Activated T-helper 1 cell treated with anti-CD3 and anti-CD28 coated beads, Interleukin-2, amount 50 U/mL, for 16 hours (primary cell): ENCODE measurements around the gene LAX1.
"Not testable (repeated sequence)": the region's sequence is repeated elsewhere in the genome, so short reads cannot be mapped to it uniquely, and the experiment has no call there.

Experiments
- DNase-seq, 2 donors: peaks; one replicate each; pipeline ENCODE4 v3.0.0-alpha.2; 2020; ENCODE audit warnings: low read depth in 1 of 2, low spot score in 1 of 2

The LAX1 gene, protein sequence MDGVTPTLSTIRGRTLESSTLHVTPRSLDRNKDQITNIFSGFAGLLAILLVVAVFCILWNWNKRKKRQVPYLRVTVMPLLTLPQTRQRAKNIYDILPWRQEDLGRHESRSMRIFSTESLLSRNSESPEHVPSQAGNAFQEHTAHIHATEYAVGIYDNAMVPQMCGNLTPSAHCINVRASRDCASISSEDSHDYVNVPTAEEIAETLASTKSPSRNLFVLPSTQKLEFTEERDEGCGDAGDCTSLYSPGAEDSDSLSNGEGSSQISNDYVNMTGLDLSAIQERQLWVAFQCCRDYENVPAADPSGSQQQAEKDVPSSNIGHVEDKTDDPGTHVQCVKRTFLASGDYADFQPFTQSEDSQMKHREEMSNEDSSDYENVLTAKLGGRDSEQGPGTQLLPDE

DNA sequence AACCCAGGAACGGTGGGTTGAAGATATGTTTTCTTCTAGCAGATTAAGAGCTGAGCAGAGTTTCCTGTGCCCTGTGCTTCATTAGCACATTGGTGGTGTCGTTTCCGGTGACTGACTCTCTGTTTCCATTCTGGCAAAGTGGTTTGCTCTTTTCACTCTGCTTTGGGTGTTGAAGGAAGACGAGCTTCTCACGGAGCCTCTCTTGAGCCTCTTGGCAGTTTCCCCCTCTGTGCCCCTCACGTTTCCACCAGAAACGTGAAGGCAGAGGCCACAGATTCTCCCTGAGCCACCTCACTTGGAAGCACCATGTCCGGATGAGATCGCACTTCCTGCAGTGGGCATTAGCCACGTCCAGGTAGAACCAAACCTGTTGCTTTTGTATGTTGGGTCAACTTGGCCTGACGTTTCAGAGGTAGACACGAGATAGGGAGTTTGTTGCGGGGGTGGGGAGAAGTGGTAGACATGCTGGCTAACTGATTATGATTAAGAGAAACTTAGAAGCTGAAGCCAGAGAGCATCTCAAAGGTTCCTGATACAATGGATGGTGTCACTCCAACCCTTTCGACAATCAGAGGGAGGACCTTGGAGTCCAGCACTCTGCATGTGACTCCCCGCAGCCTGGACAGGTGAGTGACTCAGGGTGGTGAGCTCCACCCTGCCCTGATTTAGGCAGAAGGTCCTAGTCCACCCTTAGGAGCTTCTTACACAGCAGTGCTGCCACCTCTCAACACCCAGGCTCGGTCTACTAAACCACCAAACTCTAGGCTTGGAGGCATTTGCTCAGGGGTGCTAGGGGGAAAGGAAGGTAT, at the start of gene LAX1:
LAX1 (plus strand) TSS at position 155 of the 809 bp plus-strand sequence; CDS start at position 538, 383 bp downstream.
- peak; percentile 48 to 67 for DNase-seq

DNA sequence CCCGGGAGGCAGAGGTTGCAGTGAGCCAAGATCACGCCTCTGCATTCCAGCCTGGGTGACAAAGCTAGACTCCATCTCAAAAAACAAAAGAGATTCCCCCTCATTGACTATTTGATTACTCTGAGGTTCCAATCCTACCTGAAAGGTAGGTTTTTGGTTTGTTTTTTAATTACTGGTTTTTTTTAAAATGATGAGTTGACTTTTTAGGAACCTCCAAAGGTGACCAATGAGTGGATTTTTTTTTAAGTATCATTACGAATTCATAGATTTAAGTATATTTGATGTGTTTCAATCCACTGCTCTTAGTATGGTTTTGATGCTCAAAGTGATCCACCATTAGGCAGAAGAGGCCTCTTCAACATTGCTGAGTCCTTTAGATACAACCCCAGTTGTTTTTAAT, 47.9 kb upstream of the LAX1 start:
- DNase-seq, result no peak

DNA sequence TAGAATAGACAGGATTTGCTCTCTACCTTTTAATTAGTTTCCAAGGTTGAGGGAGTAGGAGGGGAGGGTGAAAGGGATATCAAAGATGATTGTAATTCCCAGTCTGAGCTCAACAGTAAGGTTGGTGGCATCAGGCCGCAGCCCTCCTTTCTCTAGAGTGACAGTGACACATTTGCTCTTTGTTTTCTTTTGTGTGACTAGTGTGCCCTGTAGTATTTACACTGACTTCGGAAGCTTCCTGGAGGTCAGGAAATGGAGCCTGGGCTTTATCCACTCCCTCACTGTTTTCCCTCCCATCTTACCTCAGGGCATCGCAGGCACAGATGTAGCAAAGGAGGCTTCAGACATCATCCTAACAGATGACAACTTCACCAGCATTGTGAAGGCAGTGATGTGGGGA, 44.7 kb upstream of the LAX1 start:
- DNase-seq, result no peak

DNA sequence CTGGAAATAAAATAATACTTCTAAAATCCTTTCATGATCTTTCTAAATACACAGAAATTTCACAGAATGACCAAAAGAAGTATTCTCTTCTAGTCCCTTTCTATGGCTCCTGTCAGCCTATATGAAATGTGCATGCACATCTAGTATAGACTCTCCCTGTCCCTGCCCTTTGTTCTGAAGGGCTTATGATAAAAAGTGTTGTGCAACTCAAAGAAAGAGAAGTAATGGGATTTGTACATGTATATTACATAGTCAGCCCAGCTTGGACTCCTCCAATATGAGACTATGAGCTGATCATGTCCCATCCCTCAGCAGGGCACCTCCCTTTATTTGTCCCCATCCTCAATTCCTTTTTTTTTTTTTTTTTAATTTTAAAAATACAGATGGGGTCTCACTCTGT, 42.1 kb upstream of the LAX1 start:
- no peak for DNase-seq

DNA sequence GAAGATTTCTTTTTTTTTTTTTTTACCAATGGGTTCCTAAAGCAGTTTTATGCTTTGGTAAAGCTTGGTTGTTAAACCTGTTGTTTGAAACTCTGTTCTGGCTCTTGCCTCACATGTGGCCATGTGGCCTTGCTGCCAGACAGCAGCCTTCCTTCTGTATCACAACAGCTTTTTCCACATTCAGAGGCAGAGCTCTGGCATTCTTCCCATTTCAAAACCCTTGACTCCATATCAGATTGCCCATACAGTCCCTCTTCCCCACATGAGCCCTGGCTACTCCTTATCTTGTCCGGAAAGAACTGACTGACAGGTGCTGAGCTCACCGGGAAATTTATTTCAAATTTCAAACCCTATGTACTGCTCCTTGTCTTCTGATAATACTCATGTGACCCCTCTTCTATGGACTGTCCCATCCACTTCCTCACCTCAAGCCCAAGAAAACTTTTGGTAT, 38.5 kb upstream of the LAX1 start:
- no peak for DNase-seq

DNA sequence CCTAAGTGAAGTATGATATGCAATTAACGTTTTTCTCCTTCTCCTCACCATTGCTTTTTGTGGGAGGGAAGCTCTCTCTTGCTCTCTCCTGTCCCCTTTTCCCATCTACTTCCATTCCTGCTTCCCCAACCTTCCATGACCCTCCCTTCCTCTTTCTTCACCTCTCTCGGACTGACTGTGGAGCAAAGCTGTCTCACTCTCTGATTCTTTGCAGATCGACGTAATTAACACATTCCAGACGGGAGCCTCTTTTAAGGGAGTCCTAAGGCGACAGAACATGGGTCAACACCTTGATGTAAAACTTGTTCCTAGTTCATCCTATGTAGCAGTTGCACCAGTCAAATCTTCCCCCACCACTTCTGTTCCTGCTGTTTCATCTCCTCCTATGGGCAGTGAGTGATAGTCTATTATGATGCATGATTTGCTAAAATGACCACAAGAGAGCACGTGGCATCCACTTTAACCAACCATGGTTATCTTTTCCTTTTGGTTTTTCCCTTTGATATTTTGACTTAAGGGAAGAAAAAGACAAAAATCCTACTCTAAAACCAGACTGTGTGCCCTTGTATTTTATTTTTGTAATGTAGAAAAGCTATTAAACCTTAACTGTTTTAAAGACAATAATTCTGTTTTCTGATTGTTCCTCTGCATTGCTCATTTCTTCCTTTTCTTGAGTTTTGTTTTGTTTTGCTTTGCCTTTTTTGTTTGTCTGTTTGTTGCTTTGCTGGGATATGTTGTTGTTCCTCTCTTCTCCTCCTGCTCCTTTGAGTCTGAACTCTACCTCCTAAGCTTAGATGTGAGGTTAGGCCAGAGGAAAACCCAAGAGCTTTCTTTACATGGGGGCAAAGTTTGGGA, 31.7 kb upstream of the LAX1 start:
- DNase-seq, result no peak

DNA sequence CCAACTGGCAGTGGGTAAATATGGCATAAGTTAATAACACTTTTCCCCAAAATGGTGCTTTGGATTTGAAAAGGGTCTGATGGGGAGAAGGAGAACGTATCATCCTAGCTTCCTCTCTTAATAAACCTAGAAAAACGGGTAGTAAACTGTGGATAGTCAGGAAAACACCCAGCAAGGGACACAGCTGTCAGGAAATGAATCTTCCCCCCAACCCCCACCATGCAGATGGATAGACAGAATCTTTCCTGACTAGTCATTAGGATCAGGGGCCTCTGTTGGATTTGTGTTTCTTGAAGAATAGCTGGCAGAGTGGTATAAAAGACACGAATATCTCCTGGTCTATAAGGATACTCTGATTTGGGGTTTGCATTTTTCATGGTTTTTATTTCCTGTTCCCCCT, 22.5 kb upstream of the LAX1 start:
- no peak for DNase-seq

DNA sequence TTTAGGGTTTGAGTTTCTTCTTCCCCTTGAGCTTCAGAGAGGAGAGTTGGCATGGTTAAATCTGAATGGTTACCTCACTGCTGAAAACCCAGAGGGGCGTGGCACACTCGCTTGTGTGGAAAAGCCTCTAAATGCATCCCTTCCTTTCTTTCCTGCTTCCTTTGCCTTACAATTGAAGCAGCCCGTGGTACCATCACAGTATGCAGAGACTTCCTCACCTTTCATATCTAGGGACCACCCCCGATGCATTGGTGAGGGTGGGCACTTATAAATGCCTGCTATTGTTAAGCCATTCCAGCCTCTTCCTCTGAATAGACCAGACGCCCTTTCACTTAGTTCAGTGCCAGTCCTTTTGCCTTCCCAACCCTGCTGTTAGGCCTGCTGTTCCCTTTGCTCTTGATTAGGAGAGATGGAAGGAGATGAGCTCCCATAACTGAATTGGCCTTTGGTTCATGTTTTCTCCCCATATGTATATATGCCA, 21.9 kb upstream of the LAX1 start:
- no peak for DNase-seq

DNA sequence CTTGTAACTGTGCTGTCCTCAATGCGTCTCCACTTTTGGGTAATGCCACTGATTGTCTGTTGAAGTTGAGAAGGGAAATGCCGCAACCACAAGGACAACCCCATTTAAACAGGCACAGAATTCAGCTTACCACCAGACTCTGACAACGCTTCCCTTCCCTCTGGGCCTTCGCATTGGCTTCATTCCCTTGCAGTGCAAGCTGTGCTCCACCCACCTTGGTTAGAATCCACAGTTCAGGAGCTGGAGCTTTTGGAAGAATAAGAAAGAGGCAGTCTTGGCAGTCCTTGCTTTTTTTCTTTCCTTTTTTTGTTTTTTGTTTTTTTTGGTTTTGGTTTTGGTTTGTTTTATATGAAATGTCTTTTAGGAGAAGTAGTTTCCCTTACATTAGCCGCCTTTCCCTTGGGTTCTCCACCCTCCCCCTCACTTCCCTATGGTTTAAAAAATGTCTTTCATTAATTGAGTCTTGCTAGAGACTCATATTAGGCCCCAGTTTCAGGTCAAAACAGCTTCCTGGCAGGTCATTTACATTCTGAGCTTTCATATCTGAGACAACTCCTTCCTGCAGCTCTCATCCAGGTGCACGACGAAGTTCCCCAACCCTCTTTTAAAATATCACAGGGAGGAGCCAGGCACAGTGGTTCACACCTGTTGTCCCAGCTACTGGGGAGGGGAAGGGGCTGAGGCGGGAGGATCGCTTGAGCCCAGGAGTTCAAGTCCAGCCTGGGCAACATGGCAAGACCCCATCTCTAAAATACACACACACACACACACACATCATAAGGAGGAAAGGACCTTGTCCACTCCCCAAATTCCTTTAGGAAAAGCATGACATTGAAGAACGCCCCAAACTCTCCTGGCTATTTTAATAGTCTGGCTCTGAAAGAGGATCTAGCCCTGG, 20.7 kb upstream of the LAX1 start:
- DNase-seq, result no peak

DNA sequence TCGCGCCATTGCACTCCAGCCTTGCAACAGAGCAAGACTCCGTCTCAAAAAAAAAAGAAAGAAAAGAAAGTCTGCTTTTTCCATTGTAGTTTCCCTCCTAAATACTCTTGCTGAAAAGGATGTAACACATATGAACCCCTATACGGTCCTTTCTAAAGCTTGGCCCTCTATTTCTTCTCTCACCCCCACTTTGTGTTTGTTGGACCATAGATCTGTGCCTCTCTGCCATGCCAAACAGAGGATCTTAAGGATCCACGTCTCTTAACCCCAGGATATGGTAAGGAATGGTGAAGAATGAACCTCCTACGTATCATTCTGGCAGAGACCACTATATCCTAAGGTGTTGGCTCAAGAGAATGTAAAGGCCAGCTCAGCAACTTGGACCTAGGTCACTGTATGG, 18.7 kb upstream of the LAX1 start:
- DNase-seq, result no peak

DNA sequence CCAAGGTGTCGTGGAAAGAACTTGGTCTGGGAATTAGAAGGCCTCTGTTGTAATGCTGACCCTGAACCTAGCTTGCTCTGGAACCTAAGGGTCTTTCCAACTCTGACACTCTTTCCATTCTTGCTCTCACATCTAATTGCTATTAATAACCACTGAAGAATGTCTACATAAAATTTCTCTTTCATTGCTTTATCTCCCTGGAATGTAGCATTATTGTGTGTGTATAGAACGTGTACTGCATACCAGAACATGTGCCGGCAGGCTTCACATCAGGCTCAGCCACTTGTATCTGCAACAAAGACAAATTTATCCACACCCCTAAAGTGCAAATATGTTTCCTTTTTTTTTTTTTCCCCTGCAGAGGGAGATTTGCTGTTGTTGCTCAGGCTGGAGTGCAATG, 13.9 kb upstream of the LAX1 start:
- no peak for DNase-seq

DNA sequence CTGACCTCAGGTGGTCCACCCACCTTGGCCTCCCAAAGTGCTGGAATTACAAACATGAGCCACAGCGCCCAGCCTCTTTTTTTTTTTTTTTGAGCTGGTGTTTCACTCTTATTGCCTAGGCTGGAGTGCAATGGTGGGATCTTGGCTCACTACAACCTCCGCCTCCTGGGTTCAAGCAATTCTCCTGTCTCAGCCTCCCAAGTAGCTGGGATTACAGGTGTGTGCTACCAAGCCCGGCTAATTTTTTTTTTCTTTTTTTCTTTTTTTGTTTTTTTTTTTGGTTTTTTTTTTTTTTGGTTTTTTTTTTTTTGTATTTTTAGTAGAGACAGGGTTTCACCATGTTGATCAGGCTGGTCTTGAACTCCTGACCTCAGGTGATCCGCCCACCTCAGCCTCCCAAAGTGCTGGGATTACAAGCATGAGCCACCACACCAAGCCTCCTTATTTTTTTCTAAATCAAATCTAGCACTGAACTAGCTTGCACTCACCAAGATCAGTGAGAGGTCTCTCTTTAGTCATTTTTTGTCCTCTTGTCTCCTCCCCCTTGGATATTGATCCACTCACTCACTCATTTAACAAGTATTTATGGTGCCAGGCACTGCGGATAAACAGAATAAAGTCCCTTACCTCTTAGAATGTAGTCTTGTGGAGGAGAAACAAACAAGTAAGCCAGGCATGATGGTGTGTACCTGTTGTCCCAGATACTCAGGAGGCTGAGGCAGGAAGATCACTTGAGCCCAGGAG, 13.2 kb upstream of the LAX1 start:
- DNase-seq, result not testable (repeated sequence)

DNA sequence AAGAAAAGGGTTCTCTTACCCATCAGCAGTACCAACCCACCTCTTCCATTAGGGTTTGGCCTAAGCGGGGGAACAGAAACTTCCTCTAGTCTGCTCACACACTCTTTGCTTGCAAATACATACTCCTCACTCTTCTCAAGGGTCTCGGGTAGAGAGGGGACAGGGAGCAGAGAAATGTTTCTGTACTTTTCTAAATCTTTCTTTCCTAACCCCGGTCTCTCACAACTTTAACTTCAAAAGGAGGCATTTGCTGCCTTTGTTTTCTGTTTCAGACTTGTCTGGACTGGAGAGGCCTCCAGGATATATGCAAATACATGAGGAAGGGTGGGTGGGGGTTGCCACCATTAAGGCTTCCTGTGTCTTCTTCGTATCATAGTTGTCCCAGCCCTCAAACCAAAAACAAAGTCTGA, 10.5 kb upstream of the LAX1 start:
- no peak for DNase-seq

DNA sequence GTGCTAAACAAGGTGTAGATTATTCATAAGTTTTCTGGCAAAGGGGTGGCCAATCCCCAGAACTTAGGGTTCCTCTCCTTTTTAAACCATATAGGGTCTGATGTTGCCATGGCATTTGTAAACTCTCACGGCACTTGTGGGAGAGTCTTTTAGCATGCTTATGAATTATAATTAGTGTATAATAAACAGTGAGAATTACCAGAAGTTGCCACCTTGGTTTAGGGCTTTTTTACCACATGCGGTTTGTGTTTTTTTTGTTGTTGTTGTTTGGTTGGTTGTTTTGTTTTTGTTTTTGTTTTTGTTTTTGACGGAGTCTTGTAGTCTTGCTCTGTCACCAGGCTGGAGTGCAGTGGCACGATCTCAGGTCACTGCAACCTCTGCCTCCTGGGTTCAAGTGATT, 8.9 kb upstream of the LAX1 start:
- DNase-seq, result no peak

DNA sequence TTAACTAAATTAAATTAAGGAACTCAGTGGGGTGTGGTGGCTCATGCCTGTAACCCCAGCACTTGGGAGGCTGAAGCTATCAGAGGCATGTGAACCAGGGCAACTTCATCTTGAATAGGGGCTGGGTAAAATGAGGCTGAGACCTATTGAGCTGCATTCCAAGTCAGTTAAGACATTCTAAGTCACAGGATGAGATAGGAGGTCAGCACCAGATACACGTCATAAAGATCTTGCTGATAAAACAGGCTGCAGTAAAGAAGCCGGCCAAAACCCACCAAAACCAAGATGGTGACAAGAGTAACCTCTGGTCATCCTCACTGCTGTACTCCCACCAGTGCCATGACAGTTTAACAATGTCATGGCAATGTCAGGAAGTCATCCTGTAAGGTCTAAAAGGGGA, 6.2 kb upstream of the LAX1 start:
- not testable (repeated sequence) for DNase-seq

DNA sequence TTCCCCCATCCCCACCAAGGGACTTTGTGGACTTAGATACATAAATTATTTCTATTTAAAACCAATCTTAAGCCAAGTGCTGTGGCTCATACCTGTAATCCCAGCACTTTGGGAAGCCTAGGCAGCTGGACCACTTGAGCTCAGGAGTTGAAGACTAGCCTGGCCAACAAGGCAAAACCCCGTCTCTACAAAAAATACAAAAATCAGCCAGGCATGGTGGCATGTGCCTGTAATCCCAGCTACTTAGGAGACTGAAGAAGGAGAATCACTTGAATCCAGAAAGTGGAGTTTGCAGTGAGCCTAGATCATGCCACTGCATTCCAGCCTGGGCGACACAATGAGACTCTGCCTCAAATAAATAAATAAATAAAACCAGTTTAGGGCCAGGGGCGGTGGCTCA, 4.5 kb upstream of the LAX1 start:
- DNase-seq, result no peak

DNA sequence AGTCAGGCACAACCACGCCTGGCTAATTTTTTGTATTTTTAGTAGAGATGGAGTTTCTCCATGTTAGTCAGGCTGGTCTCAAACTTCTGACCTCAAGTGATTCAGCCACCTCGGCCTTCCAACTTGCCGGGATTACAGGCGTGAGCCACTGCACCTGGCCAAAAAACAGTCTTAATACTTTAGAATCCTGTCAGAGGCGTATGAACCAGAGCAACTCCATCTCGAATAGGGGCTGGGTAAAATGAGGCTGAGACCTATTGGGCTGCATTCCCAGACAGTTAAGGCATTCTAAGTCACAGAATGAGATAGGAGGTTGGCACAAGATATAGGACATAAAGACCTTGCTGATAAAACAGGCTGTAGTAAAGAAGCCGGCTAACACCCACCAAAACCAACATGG, 3.0 kb upstream of the LAX1 start:
- DNase-seq, result not testable (repeated sequence)

DNA sequence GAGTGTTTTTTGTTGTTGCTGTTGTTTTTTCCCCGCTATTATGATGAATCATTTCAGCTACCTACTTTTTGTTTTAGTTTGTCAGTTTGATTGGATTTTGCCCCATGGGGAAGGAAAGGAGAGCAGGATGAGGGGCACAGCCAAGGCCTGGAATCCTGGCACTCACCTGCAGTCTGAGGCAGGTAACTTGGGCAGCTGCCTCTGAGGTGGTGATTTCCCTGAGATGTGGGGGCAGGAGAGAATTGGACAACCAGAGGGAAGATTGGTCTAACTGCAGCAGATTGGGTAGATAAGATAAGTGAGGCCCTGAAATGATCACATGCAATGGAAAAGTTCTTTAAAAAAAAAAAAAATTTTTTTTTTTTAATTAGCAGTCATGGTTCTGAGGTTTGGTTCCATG, 1.5 kb upstream of the LAX1 start:
- no peak for DNase-seq
